ENCODE data around the gene STAT5B.
"Not testable (repeated sequence)": the region's sequence is repeated elsewhere in the genome, so short reads cannot be mapped to it uniquely, and the experiment has no call there.

STAT5B gene

DNA sequence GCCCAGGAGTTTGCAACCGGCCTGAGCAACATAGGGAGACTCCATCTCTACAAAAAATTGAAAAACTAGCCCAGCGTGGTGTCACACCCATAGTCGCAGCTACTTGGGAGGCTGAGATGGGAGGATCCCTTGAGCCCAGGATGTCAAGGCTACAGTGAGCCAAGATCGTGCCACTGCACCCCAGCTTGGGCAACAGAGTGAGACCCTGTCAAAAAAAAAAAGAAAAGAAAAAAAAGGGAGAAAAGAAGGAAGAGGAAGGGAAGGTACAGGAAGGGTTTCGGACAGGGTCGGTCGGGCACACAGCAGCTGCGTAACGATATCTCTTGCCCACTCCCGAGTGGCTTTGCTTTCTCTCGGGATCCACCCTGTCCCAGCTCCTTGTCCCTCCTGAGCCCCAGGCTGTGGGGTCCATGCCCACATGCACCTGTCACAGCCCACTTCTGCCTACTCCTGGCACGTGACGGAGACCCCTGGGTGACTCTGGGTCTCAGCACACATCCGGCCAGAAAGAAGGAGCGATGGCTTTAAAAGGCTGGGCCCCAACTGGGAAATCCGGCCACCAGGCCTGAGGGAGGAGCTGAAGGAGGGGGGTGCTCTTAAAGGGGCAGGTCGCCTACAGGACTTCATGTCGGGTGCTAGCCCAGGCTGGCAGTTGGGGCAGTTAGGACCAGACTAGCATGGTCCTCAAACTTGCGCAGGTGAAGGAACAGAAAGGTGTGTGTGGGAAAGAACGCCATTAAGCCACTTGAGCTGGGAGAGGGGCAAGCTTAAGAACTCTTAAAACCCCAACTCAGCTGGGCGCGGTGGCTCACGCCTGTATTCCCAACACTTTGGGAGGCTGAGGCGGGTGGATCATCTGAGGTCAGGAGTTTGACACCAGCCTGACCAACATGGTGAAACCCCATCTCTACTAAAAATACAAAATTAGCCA lies 82.0 kb downstream of the STAT5B start, which contains the start of gene GHDC:
Gene GHDC (minus strand): TSS at position 526 of the 931 bp plus-strand sequence. CDS start 913 bp downstream, outside the sequence.
- DNase-seq (ENCODE audit: low read depth, low spot score) = no peak

DNA sequence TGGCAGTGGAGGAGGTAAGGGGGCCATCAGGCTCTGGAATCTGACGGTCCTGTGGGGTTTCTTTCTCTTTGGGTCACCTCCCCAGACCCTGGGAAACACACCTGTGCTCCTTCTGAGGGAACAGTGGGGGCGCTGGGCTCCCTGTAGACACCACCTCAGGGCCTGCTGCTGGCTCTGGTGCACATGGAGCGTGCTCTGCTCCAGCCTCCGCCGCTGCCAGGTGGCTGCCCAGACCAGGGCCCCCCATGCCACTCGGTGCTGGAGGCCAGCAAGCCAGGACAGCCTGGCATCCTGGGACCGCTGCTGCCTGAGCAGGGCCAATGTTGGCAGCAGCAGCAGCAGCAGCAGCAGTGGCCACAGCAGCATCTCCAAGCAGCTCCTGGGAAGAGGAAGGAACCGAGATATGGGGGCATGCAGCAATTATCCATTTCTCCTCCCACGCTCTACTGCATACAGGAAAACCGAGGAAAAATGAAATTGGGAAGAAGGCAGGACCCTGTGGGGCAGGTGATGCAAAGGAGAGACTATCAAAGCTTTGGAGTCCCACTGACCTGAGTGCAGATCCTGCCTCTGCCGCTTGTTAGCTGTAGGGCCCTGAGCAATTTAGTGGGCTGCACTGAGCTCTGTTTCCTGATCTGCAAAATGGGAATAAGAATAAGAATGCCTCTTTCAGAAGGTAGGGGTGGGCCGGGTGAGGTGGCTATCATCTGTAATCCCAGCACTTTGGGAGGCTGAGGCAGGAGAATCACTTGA lies 82.8 kb downstream of the STAT5B start:
- DNase-seq (ENCODE audit: low read depth, low spot score) = no peak

DNA sequence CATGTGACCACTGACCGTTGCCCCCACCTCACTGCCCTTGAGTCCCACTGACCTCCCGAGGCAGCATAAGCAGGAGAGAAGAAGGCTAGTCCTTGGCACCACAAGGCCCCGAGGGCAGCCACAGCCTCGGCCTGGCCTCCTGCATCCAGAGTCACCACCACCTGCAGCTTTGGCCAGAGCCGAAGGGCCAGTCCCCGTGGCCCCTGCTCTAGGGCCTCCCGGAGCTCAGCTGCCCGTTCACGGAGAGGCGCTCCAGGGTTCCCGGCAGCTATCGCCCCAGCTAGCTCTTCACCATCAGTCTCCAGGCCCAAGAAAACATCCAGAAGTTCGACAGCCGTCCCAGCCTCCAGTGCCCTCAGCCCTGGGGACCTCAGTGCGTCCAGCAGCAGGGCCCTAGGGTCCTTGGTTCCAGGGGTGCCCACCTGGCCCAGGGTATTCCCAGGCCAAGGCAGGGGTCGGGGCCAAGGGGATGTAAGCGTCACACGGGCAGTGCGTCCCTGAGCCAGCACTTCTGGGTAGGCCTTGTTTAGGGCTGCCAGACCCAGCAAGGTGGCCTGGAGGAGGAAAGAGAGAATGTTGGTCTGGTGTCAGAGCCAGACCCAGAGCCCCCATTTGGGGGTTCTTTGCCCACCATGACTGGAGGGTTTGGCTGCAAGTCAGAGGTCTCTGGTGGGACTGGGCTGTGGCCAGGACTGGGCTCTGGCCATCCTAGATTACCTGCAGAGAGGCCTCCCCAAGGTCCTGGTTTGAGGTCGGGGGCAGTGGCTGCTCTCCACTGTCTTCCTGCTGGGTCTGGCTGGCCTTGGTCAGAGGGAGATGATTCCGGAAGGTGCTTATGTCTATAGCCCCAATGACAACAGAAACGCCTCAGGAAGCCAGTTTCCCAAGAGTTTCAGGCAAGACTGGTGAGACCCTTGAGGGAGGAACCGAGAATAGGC lies 83.7 kb downstream of the STAT5B start:
- DNase-seq (ENCODE audit: low read depth, low spot score) = no peak

DNA sequence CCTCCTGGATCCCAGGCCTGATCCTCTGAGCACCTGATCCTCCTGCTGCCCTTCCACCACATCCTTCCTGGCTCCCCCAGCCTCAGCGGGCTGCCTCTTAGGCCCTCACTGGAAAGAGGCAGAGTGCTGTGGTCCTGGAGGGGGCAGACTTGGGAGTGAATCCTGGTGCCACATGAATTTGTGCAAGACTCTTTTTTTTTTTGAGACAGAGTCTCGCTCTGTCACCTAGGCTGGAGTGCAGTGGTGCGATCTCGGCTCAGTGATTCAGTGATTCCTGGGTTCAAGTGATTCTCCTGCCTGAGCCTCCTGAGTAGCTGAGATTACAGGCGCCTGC lies 84.9 kb downstream of the STAT5B start:
- DNase-seq (ENCODE audit: low read depth, low spot score) = no peak

DNA sequence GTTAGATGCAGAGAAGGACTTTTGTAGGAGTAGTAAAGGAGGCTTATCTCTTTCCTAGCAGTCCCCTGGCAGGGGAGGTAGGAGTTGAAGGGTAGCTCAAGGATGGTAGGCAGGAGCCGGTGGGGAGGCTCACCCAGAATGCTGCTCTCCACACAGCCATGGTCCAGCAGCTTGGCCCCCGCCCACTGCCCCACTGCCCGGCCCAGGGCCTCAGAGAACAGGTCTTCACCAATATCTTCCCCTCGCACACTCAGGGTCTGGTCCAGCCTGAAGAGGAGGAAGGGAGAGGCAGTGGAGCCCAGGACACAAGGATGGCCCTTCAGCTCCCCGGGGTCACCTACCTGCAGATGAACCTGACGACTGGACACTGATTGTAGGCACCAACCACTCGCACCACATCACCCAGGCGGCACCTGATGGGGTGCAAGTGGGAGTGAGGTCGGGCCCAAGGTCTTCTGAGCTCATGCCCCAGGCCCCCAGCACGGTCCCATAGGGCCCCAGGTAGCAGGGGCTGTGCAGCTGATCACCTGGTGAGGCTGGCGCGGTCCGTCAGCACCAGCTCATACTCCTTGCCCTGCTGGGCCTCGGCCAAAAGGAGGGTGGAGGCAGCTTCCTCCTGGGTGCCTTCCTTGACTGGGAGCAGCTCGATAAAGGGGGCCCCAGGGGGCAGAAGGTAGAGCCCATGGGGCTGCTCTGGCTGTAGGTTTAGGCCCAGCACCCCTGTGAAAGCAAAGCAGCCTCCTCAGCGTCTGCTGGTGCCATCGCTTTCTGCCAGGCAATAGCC lies 85.5 kb downstream of the STAT5B start:
- DNase-seq (ENCODE audit: low read depth, low spot score) = no peak

DNA sequence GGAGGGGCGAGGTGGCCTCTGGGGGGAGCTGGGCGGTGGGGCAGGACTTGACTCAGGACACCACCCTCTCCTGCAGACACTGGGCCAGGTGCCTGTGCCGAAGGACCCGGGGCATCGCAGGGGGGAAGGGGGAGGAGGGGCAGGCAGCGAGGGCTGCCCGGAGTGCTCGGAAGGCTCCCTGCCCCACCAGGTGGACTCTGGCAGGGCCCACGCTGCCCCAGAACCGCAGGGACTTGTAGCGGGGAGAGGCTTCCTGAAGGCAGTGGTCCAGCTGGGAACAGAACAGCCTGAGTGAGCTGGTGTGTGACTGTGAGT lies 86.6 kb downstream of the STAT5B start:
- no peak for DNase-seq (ENCODE audit: low read depth, low spot score)

DNA sequence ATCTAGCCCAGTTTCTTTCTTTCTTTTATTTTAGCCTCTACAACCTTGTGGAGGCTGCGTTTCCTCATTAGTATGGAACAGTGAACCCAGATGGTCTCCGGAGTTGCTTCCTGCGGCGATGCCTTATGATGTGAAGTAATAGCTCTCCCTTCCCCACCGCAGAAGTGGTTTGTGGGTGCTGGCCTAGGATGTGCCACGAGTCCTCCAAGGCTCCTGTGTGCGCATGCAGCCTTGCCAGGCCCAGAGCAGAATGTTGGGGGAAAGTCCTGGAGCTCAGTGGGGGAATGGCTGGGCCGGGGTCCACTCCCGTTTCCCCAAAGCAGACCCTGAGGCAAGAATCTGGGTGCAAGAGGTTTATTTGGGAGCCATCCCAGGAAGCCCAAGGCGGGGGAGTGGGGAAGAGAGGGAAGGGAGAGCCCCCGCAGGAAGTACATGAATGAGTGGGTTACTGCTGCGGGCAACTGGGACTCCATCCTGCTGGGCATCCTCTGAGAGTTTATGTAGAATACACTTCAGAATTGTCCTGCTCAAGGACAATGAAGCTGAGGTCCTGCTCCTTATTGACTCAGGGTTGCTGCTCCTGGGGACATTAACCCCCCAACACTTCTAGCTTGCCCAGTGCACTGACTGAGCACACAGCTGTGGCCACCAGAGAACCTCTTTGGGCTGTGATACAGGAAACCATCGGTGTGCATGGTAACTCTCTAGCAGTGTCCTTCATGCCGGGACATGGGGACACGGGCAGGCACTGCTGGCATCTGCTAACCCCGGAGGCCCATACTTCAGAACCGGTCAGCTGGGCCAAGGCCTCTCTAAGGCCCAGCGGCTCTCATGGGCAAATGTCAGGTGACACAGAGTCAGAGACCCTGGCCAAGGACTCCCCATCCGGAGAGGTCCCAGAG lies 87.2 kb downstream of the STAT5B start:
- no peak for DNase-seq (ENCODE audit: low read depth, low spot score)

DNA sequence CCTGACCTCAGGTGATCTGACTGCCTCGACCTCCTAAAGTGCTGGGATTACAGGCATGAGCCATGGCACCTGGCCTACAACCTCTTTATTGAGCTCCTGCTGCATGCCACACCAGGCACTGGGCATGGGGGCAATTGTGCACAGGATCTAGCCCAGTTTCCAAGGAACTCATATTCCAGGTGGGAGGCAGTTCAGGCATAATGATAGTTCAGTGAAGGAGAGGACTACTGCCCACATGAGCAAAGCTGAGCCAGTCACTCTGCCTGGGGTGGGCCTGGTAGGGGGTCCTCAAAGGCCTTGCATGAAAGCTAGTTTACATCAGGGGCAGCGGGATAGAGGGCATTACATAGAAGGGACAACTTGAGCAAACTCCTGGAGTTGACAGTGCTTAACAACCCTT lies 88.4 kb downstream of the STAT5B start:
- no peak for DNase-seq (ENCODE audit: low read depth, low spot score)

DNA sequence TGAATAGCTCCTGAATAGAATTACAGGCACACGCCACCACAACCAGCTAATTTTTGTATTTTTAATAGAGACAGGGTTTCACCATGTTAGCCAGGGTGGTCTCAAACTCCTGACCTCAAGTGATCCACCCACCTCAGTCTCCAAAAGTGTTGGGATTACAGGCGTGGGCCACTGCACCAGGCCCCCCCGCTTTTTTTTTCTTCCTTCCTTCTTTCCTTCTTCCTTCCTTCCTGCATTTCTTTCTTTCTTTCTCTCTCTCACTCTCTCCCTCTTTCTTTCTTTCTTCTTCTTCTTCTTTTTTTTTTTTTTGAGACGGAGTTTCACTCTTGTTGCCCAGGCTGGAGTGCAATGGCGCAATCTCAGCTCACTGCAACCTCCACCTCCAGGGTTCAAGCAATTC lies 90.0 kb downstream of the STAT5B start:
- not testable (repeated sequence) for DNase-seq (ENCODE audit: low read depth, low spot score)

DNA sequence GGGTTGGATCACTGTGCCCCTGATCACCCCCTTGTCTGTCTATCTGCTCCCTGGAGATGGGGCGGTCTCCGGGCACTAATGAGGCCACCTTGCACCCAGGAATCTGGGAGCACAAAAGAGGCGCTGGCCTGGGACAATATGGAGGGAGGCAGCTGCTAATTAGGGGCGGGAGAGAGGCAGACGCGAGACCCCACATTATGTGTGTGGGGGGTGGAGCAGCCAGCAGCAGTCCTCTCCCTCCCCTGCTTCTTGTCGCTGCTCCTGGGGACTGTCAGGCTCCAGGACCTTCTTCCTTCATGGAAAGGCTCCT lies 90.6 kb downstream of the STAT5B start:
- no peak for DNase-seq (ENCODE audit: low read depth, low spot score)

DNA sequence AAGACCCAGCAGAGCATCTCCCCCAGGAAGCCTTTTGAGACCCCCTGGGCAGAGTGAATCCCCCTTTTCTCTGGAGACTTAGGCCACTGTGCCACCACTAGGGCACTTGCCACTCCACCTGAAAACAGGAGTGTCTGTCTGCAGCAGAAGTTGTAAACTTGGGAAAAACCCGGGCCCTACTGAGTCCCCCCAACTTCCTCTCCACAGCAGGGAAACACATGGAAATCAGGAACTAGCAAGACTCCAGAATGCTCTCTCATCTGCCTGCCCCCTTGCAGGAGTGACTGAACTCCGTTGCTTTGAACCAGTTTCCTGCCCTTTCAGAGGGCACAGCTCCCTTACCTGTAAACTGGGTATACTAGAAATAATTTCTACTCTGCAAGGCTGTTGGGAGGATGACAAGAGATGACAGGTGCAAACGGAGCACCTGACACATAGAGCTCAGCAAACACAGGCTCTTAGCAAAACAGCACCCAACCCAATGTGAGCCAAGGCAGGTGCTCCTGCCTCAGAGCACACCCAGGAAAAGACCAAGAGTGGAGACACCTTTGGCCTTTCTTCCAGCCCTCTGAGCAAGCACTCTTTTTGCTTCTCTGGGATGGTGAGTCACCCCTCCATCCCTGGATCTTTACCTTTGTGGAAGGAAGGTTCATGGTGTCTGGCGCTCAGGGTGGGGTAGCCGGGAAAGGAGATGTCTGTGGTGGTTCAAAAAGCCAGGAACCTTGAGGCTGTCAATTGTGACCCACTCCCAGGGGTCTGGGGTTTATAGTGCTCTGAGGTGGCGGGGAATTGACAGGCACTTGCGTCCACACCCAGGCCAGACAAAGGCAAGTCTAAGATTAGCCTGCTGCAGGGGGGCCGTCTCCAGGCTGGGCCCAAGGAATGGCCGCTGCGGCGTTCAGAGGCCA lies 91.2 kb downstream of the STAT5B start, which contains the start of gene HCRT:
Gene HCRT (minus strand): TSS at position 740 of the 908 bp plus-strand sequence. CDS start 87 bp downstream, at position 653.
- DNase-seq (ENCODE audit: low read depth, low spot score) = no peak

DNA sequence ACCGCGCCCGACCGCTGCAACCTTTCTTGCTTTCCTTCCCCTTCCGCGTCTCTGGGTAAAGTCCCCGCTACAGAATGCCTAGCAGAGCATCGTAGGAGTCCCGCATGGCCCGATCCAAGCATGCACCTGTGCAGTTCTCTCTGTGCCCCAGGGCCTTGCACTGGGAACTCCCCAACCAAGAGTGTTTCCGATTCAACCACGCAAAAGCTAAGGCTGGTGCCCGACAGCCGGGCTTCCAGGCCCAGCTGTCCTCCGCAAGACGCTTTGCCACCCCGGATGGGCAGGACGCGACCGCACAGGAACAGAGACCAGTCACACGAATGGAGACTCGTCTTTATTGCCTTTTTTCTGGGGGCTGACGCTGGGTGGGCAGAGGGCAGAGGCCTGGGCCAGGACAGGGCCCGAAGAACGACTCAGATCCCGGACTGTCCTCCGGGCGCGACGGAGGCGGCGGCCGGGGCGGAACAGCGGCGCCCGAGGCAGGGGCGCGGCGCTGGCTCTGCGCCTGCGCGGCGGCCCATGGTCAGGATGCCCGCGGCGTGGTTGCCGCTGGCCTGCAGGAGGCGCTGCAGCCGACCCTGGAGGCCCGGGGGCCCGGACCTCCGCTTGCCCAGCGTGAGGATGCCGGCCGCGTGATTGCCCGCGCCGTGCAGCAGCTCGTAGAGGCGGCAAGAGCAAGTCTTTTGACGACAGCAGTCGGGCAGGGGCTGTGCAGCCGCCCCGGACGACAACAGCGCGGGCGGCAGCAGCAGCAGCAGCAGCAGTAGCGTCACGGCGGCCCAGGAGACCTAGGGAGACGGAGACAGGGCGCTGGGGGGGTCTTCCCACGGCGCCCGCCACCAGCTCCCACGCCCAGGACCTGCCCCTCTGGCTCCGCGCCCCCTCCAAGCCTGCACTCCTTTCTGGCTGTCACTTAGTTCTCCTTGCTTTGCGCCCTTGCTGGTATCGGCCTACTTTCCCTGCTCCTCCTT lies 92.2 kb downstream of the STAT5B start:
- DNase-seq (ENCODE audit: low read depth, low spot score) = no peak

DNA sequence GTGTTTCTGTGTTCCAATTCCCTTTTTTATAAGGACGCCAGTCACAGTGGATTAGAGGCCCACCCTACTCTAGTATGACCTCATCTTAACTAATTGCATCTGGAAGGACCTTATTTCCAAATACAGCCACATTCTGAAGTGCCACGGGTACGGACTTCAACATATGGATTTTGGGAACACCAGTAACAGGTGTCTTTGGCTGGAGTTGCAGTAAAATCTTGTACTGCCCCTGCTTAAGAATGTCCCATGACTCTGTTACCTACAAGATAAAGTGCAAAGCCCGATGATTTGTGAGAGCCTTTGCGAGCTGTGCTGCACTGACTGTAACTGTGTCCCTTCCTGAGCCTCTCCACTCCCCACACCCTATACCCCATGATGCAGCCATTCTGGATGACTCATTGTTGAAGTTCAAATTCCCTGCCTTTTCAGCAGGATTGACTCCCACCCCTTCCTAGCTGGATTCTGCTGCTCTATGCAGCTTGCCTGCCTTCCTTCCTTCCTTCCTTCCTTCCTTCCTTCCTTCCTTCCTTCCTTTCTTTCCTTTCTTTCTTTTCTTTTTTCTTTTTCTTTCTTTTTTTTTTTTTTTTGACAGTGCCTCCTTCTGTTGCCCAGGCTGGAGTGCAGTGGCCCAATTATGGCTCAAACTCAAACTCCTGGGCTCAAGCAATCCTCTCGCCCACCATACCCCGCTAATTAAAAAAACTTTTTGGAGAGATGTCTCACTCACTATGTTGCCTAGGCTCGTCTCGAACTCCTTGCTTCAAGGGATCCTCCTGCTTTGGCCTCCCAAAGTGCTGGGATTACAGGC lies 93.1 kb downstream of the STAT5B start:
- no peak for DNase-seq (ENCODE audit: low read depth, low spot score)

DNA sequence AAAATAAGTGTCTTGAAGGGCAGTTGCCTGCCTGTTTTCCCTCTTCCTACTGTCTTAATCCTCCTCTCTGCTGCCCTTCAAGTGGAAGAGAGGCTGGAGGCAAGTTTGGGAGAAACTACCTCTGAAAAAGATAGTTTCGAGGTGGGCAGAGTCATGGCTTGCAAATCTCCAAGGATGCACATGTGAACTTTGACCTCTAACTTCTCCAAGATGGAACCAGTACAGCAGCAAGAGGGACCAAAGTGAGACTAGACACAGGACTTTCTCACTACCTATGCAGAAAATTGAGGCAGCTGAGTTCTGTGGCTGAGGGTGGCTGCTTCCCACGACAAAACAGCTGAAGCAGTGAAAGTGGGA lies 94.4 kb downstream of the STAT5B start:
- DNase-seq (ENCODE audit: low read depth, low spot score) = no peak

DNA sequence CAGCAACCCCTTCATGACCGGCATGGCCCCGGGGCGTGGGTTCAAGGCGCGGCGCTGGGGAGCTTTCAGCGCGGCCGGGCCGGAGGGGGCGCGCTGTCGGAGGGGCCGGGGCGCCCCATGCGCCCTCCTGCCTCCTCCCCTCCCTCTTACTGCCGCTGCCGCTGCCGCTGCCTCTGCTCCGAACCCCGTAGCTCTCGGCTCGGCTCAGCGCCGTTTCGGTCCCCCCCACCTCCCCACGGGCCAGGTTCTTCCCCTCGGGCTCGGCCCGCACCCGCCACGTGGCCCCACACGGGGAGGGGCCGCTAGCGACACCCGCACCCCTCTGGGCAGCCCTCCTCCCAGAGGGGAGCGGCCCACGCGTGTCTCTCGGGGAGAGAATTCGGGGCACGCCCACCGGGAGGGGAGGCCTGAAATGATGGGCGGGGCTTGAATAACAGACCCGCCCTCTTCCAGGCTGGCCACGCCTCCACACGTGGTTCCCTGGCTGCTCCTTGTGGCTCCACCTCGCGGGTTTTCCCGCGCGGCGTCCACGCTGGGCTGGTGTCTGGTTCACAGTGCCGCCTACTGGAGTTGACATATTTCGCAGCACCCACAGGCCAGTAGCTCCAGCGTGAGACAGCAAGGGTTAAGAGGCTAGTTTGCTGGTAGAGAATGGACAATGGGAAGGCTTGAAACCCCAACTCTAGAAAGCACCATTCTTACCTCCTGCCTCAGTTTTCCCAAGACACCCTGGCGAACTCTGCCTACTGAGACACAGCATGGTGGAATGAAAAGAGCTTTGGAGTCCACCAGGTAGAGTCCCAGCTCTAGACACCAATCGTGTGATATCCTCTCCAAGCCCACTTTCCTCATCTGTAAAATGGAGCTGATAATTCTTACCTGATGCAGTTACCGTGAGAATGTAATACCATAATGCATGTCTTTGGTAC lies 95.0 kb downstream of the STAT5B start, which contains the start of gene KCNH4:
Gene KCNH4 (minus strand): TSS at position 221 of the 929 bp plus-strand sequence. CDS start 197 bp downstream, at position 24.
- no peak for DNase-seq (ENCODE audit: low read depth, low spot score)

DNA sequence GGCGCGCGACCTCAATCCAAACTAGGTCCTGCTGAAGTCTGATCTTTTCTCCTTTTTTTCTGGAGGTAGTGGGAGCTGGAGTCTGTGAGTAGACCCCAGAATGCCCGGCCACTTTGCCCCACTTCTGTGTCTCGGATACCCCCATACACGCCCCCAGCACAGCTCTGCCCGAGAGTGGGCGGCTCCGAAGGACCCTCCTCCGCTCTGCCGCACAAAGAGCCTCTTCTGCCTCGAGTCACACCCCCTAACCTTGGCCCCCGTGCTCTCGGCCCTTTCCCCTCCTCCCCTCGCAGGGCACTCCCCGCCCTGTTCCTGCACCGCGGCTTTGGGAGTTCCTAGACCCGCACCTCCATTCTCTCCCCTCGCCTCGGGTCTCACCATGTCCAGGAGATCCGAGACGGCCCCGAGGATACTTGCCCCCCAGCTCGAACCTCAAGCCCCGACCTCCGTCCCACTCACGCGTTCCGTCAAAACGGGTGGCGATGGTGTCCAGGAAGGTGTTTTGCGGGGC lies 95.7 kb downstream of the STAT5B start:
- DNase-seq (ENCODE audit: low read depth, low spot score) = no peak
